ENCODE results near the gene OXT.

OXT gene

GRCh38 chr20:3092611-3093379 lies 21.4 kb downstream of the OXT start:
- DNase-seq (ENCODE audit: low read depth) = no peak

GRCh38 chr20:3093861-3094361 lies 22.5 kb downstream of the OXT start:
- H3K4me3 ChIP-seq (replicated peaks; ENCODE audit: low read depth, low read length) = no peak overlapping the region
- no peak for TF ChIP-seq CTCF (IDR thresholded peaks at IDR 0.05; ENCODE audit: low read length, missing control alignments)

More at GRCh38 chr20:3092611-3093379, 21.4 kb downstream of the OXT start:
- TF ChIP-seq CTCF (IDR thresholded peaks at IDR 0.05; ENCODE audit: low read length, missing control alignments) = no peak
- H3K4me3 ChIP-seq (replicated peaks; ENCODE audit: low read depth, low read length) = peak overlapping the region; percentile 17

GRCh38 chr20:3094848-3095629 lies 23.6 kb downstream of the OXT start:
- no peak for TF ChIP-seq CTCF (IDR thresholded peaks at IDR 0.05; ENCODE audit: low read length, missing control alignments)
- H3K4me3 ChIP-seq (replicated peaks; ENCODE audit: low read depth, low read length) = no peak overlapping the region
- DNase-seq (ENCODE audit: low read depth) = no peak

More at GRCh38 chr20:3093861-3094361, 22.5 kb downstream of the OXT start:
- DNase-seq (ENCODE audit: low read depth) = no peak

- TF ChIP-seq CTCF (IDR thresholded peaks at IDR 0.05; ENCODE audit: low read length, missing control alignments) = no peak
- H3K4me3 ChIP-seq (replicated peaks; ENCODE audit: low read depth, low read length) = no peak overlapping the region
- no peak for DNase-seq (ENCODE audit: low read depth)
These were observed 29.1 kb downstream of the OXT start for GRCh38 chr20:3100480-3100879.

GRCh38 chr20:3101251-3101650 lies 29.8 kb downstream of the OXT start:
- H3K4me3 ChIP-seq (replicated peaks; ENCODE audit: low read depth, low read length) = no peak overlapping the region
- TF ChIP-seq CTCF (IDR thresholded peaks at IDR 0.05; ENCODE audit: low read length, missing control alignments) = no peak
- DNase-seq (ENCODE audit: low read depth) = no peak

GRCh38 chr20:3101737-3102574 lies 30.5 kb downstream of the OXT start:
- DNase-seq (ENCODE audit: low read depth) = no peak
- TF ChIP-seq CTCF (IDR thresholded peaks at IDR 0.05; ENCODE audit: low read length, missing control alignments) = no peak
- H3K4me3 ChIP-seq (replicated peaks; ENCODE audit: low read depth, low read length) = no peak overlapping the region
